Omental fat pad (tissue), 4 donors: Measurements from ENCODE around the gene ZNRF2. TPM values are rescaled to one million over a fixed set of nuclear protein-coding genes. Genes with fewer than 3 reads are reported as not detected.

Source experiments
- ATAC-seq: fragments of 150-250 bp; one replicate; pipeline ENCODE4 v1.9.1; 2016; ENCODE audit warnings: mild to moderate bottlenecking, moderate library complexity; ENCODE audit not compliant: low FRiP score
- DNase-seq: peaks from one replicate; pipeline ENCODE4 v3.0.0-alpha.2; 2019; ENCODE audit warnings: low spot score
- small RNA-seq: library from RNA; depleted of rRNA; stranded (forward); fragments of <200 nt; gene quantifications from one replicate; pipeline ENCODE3, GENCODE V24; 2016
- total RNA-seq, 4 donors: library from RNA; depleted of rRNA; stranded (reverse); fragments of >200 nt; gene quantifications; one replicate each; pipeline ENCODE4 v1.1.0, GENCODE V29; 2016
- TF ChIP-seq, protein P1 (sequence below), 3 donors: fragments of 450-650 bp; IDR thresholded peaks; one replicate each; pipeline ENCODE4 v1.5.1; 2016 to 2017; ENCODE audit warnings: antibody characterized with exemption in 3 of 3, mild to moderate bottlenecking in 3 of 3, moderate library complexity in 2 of 3

ZNRF2 gene
- total RNA-seq, 4 donors from 2014 or later = 14.9 to 23.3 (median 18.6) TPM

DNA sequence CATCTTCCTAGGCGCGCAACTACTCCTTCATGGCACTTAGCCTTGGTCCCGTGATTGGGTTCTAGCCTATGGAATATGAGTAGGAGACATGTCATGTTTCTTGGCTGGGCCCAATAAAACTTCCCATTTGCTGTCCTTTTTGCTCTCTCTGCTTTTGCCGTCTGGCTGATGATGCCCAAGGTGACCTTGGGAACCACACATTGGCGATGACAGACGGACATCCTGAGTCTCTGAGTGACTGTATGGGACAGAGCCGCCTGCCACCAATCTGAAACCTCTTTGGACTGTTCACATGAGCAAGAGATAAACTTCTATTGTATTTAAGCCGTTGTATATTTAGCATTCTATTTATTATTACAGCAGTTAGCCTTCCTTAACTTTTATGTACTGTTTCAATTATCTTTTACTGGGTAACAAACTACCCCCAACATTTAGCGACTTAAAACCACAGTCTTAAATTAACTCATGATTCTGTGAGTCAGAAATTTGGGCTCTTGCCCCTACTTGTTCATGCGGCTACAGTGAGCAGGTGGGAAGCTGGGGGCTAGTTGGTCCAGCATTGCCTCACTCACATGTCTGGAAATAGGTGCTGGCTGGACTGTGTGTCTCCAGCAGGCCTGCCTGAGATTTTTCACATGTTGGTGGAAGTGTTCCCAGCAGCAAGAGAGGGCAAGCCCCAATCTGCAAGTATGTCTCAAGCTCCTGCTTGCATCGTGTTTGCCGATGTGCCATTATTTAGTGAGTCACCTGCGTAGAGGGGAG is 122.4 kb downstream of the ZNRF2 start:
- ATAC-seq (no peak), DNase-seq (no peak)
- TF ChIP-seq, protein P1, sequence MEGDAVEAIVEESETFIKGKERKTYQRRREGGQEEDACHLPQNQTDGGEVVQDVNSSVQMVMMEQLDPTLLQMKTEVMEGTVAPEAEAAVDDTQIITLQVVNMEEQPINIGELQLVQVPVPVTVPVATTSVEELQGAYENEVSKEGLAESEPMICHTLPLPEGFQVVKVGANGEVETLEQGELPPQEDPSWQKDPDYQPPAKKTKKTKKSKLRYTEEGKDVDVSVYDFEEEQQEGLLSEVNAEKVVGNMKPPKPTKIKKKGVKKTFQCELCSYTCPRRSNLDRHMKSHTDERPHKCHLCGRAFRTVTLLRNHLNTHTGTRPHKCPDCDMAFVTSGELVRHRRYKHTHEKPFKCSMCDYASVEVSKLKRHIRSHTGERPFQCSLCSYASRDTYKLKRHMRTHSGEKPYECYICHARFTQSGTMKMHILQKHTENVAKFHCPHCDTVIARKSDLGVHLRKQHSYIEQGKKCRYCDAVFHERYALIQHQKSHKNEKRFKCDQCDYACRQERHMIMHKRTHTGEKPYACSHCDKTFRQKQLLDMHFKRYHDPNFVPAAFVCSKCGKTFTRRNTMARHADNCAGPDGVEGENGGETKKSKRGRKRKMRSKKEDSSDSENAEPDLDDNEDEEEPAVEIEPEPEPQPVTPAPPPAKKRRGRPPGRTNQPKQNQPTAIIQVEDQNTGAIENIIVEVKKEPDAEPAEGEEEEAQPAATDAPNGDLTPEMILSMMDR (IDR thresholded peaks at IDR 0.05) = no peak

- no peak for DNase-seq
- no peak for ATAC-seq
- TF ChIP-seq, protein P1 (IDR thresholded peaks at IDR 0.05) = no peak
Measured at GRCh38 chr7:30411173-30411572, 126.8 kb downstream of the ZNRF2 start.

DNA sequence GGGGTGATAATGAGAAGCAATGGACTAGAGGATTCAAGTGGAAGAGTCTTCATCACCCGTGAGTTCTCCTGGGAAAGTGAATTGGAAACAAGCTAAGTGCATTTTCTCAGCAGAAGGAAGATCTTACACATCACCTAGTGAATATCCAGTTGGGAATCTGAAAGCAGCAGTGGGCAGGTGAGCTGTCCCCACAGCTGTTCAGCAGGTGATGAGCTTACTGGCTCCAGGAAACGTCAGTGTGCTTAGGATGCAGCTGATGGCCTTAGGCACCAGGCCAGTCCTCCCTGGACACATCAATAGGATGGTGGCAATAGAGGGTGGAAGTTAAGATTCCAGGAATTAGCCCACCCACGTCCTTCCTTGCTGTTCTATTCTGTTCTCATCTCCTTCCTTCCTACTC is 127.5 kb downstream of the ZNRF2 start:
- TF ChIP-seq, protein P1 (IDR thresholded peaks at IDR 0.05) = no peak
- ATAC-seq (no peak), DNase-seq (no peak)

GRCh38 chr7:30412782-30413504 is 128.5 kb downstream of the ZNRF2 start:
- ATAC-seq = peak; percentile 62
- DNase-seq = no peak
- TF ChIP-seq, protein P1 (IDR thresholded peaks at IDR 0.05) = no peak

DNA sequence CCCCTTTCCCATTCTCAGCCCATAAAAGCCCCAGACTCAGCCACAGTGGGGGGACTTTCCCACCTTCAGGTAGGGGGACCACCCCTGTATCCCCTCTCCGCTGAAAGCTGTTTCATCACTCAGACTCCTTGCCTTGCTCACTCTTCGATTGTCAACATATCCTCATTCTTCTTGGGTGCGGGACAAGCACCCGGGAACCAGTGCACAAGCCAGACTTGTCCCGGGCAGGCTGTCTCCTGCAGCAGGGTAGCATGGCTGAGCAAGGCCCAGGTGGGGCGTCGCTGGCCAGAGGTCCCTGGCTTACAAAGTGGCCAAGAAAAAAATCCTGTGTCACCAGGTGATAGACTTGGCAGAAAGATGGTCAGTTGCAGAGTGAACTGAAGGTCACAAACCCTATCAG is 129.5 kb downstream of the ZNRF2 start:
- ATAC-seq (no peak), DNase-seq (no peak)
- TF ChIP-seq, protein P1 (IDR thresholded peaks at IDR 0.05) = no peak

Small RNA genes within 50 kb of the gene (small RNA-seq; reads per million reads assigned to genes)
- not detected for gene MIR550A1

Other genes starting within 250 kb of the ZNRF2 start
- 100 to 1,000 TPM in 3 of 4 donors, 10 to 100 TPM in 1; 94.7 to 179 (median 122) TPM for gene MTURN, start 149.6 kb upstream of the ZNRF2 start, total RNA-seq
- gene NOD1, start 194.2 kb downstream of the ZNRF2 start, total RNA-seq = 10 to 100 TPM; 18.8 to 48.7 (median 33.3) TPM
- gene GGCT, start 220.2 kb downstream of the ZNRF2 start, total RNA-seq = 100 to 1,000 TPM in 2 of 4 donors, 10 to 100 TPM in 2; 33.6 to 210 (median 130) TPM